HUES48 (cell line): ENCODE data around the gene SMARCAL1.

Experiments
- H3K27ac ChIP-seq: one replicate; pipeline ENCODE4 v1.7.0; 2013; ENCODE audit warnings: low read depth, low read length, inconsistent platforms
- H3K27me3 ChIP-seq: 2 replicates; pipeline ENCODE4 v1.6.1; 2013; ENCODE audit warnings: mild to moderate bottlenecking, low read length; ENCODE audit not compliant: control insufficient read depth, insufficient read depth
- H3K36me3 ChIP-seq: 2 replicates; pipeline ENCODE4 v1.6.1; 2013; ENCODE audit warnings: low read length; ENCODE audit not compliant: control insufficient read depth, insufficient read depth
- H3K4me1 ChIP-seq: 2 replicates; pipeline ENCODE4 v1.6.1; 2013; ENCODE audit warnings: mild to moderate bottlenecking, low read length; ENCODE audit not compliant: control insufficient read depth, insufficient read depth
- H3K4me3 ChIP-seq: 2 replicates; pipeline ENCODE4 v1.5.1; 2013; ENCODE audit warnings: mild to moderate bottlenecking, low read depth, low read length
- H3K9ac ChIP-seq: 2 replicates; pipeline ENCODE4 v1.6.1; 2013; ENCODE audit warnings: mild to moderate bottlenecking, low read depth, low read length, moderate library complexity
- H3K9me3 ChIP-seq: 2 replicates; pipeline ENCODE4 v1.6.1; 2013; ENCODE audit warnings: low read length; ENCODE audit not compliant: control insufficient read depth, insufficient read depth

SMARCAL1 gene

GRCh38 chr2:216522892-216523502, 110.7 kb downstream of the SMARCAL1 start:
- Histone ChIP-seq H3K4me1 (no peaks in the 10 kb centered on the region), H3K27me3 (no peaks in the 10 kb centered on the region), H3K36me3 (no peaks in the 10 kb centered on the region), H3K27ac (no peak overlapping the region), H3K4me3 (no peak overlapping the region), H3K9ac (no peak overlapping the region), H3K9me3 (no peaks in the 10 kb centered on the region)

GRCh38 chr2:216525972-216526371, 113.7 kb downstream of the SMARCAL1 start:
- Histone ChIP-seq H3K4me1 (no peaks in the 10 kb centered on the region), H3K4me3 (no peak overlapping the region), H3K27me3 (no peaks in the 10 kb centered on the region), H3K9ac (no peak overlapping the region), H3K36me3 (no peaks in the 10 kb centered on the region), H3K9me3 (no peaks in the 10 kb centered on the region), H3K27ac (no peak overlapping the region)

- Histone ChIP-seq H3K27ac (no peak overlapping the region), H3K36me3 (no peaks in the 10 kb centered on the region), H3K27me3 (no peaks in the 10 kb centered on the region), H3K9ac (no peak overlapping the region), H3K9me3 (no peaks in the 10 kb centered on the region), H3K4me3 (no peak overlapping the region), H3K4me1 (no peaks in the 10 kb centered on the region)
Observed at GRCh38 chr2:216526939-216527338, 114.7 kb downstream of the SMARCAL1 start.

- Histone ChIP-seq H3K9me3 (no peaks in the 10 kb centered on the region), H3K27ac (no peak overlapping the region), H3K36me3 (no peaks in the 10 kb centered on the region), H3K4me1 (no peaks in the 10 kb centered on the region), H3K27me3 (no peaks in the 10 kb centered on the region), H3K4me3 (no peak overlapping the region), H3K9ac (no peak overlapping the region)
Observed at GRCh38 chr2:216527600-216527999, 115.3 kb downstream of the SMARCAL1 start.

DNA sequence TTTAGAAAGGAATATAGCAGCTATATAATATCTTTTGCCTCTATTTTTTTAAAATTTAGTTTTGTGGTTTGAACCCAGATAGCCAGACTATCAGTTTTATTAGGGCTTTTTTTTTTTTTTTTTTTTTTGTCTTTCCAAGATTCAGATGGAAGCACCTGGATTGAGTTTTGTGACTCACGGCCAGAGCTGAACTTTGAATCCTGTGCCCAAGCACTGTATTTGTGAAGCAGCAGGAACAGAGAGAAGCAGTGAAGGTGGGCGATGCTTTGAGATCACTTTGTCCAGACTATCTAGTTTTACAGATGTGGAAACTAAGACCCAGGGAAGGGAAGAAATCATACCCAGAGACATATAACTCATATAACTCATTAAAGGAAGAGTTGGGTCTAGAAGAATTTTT, 120.3 kb downstream of the SMARCAL1 start:
- Histone ChIP-seq H3K27me3 (no peaks in the 10 kb centered on the region), H3K27ac (no peak overlapping the region), H3K9ac (no peak overlapping the region), H3K4me3 (no peak overlapping the region), H3K36me3 (no peaks in the 10 kb centered on the region), H3K9me3 (no peaks in the 10 kb centered on the region), H3K4me1 (no peaks in the 10 kb centered on the region)
